Fibroblast of lung (primary cell): ENCODE measurements around the gene ZSCAN31. TPM values are rescaled to one million over a fixed set of nuclear protein-coding genes. Genes with fewer than 3 reads are reported as not detected.

ENCODE experiments used
- DNase-seq, 2 donors: peaks; one replicate each; pipeline versions ENCODE4 v3.0.0 to v3.0.0-alpha.2; 2010; ENCODE audit warnings: low read depth in 2 of 2
- H2AFZ ChIP-seq: 2 replicates; pipeline ENCODE4 v1.5.1; 2012; ENCODE audit warnings: low read length, control low read depth, inconsistent platforms
- H3K27ac ChIP-seq: 2 replicates; pipeline ENCODE4 v1.5.1; 2011; ENCODE audit warnings: low read length, control low read depth; ENCODE audit not compliant: insufficient read depth
- H3K27me3 ChIP-seq: 2 replicates; pipeline ENCODE4 v1.5.1; 2011; ENCODE audit warnings: mild to moderate bottlenecking, low read length; ENCODE audit not compliant: control insufficient read depth, insufficient read depth
- H3K36me3 ChIP-seq: 2 replicates; pipeline ENCODE4 v1.5.1; 2011; ENCODE audit warnings: low read length; ENCODE audit not compliant: control insufficient read depth, insufficient read depth
- H3K4me1 ChIP-seq: 2 replicates; pipeline ENCODE4 v1.5.1; 2011; ENCODE audit warnings: low read length; ENCODE audit not compliant: control insufficient read depth, insufficient read depth; ENCODE audit errors: extremely low read depth
- H3K4me2 ChIP-seq: 2 replicates; pipeline ENCODE4 v1.5.1; 2011; ENCODE audit warnings: low read length, control low read depth; ENCODE audit not compliant: insufficient read depth; ENCODE audit errors: extremely low read depth
- H3K4me3 ChIP-seq, 4 experiments: fragments of 200-600 bp in 1 of 4; sonication (generic) in 1 of 4; replicated peaks in 1 of 4; 2 replicates each; pipeline ENCODE4 v1.5.1; 2011 to 2016; ENCODE audit warnings: low read length in 4 of 4, low read depth in 3 of 4, mild to moderate bottlenecking in 3 of 4, control low read depth in 2 of 4, inconsistent platforms in 1 of 4, mixed read lengths in 1 of 4; ENCODE audit not compliant: insufficient read depth in 1 of 4; ENCODE audit errors: control extremely low read depth in 1 of 4
- H3K79me2 ChIP-seq: 2 replicates; pipeline ENCODE4 v1.5.1; 2012; ENCODE audit warnings: mild to moderate bottlenecking, low read length, inconsistent platforms; ENCODE audit not compliant: control insufficient read depth, insufficient read depth
- H3K9ac ChIP-seq: 2 replicates; pipeline ENCODE4 v1.5.1; 2011; ENCODE audit warnings: mild to moderate bottlenecking, low read length, control low read depth; ENCODE audit not compliant: insufficient read depth
- H3K9me3 ChIP-seq: 2 replicates; pipeline ENCODE4 v1.5.1; 2012; ENCODE audit warnings: low read depth, low read length; ENCODE audit not compliant: control insufficient read depth, insufficient read depth
- H4K20me1 ChIP-seq: 2 replicates; pipeline ENCODE4 v1.5.1; 2011; ENCODE audit warnings: low read length; ENCODE audit not compliant: control insufficient read depth, insufficient read depth; ENCODE audit errors: extremely low read depth
- EZH2 ChIP-seq: IDR thresholded peaks from 2 replicates; pipeline ENCODE4 v1.5.1; 2012; ENCODE audit warnings: low read length, control low read depth, mild to moderate bottlenecking; ENCODE audit errors: missing control alignments
- polyA plus RNA-seq, 2 donors: library from polyadenylated mRNA; depleted of rRNA in 1 of 2; stranded (reverse) in 1 of 2; unstranded in 1 of 2; fragments of >200 nt; gene quantifications; 2 replicates each; pipeline ENCODE4 v1.2.1, GENCODE V29; 2011 to 2012; ENCODE audit warnings: missing spikeins in 1 of 2
- total RNA-seq: library from RNA; depleted of rRNA; stranded (reverse); fragments of >200 nt; gene quantifications from 2 replicates; pipeline ENCODE4 v1.2.1, GENCODE V29; 2014
- TF ChIP-seq, protein P1 (sequence below), 2 donors: IDR thresholded peaks in 1 of 2; conservative IDR thresholded peaks in 1 of 2; 1 replicate in 1 of 2; 2 replicates in 1 of 2; pipeline ENCODE4 v1.5.1; 2011 to 2012; ENCODE audit warnings: low read length in 2 of 2, control low read depth in 1 of 2, inconsistent platforms in 1 of 2, low read depth in 1 of 2, mild to moderate bottlenecking in 1 of 2

The ZSCAN31 gene
- total and polyA plus RNA-seq, 2 donors (not counting 1 experiment from before 2014, with no cell fraction given), result 2.9 to 5.0 TPM

DNA sequence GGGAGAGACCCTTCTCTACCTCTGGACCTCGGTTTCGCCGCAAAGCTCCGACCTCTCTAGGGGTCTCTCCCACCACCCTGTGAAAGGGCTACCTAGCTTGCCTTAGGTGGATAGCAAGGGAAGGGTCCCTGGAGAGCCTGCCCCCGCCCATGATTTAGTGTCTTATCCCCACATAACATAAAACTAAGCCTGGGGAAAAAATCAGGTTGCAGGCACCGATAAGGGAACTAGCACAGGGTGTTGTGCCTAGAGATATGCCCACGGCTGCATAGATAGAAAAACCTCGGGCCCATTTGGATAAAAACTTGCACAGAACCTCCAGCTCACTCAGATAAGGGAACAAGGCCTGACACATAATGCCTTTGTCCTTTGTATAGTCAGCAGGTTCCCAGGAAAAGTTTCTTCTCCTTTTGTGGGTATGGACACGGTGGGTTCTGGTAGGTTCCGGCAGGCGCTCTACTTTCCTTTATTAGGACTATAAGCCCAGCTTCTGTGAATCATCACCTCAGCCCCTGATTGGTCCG lies 846 bp downstream of the ZSCAN31 start:
- Histone ChIP-seq H3K4me3 (peak overlapping the region; percentile 35 to 84 (median 61)), H3K27me3 (no peaks in the 10 kb centered on the region), H3K4me2 (peak overlapping the region; percentile 66), H3K9me3 (no peaks in the 10 kb centered on the region), H3K9ac (no peak overlapping the region), H3K36me3 (no peaks in the 10 kb centered on the region), H4K20me1 (no peaks in the 10 kb centered on the region), H2AFZ (peak overlapping the region; percentile 65), H3K79me2 (no peaks in the 10 kb centered on the region), H3K4me1 (peaks cover 8% of the 10 kb centered on the region), H3K27ac (peak overlapping the region; percentile 42)
- TF ChIP-seq EZH2, result no peak
- TF ChIP-seq, protein P1, sequence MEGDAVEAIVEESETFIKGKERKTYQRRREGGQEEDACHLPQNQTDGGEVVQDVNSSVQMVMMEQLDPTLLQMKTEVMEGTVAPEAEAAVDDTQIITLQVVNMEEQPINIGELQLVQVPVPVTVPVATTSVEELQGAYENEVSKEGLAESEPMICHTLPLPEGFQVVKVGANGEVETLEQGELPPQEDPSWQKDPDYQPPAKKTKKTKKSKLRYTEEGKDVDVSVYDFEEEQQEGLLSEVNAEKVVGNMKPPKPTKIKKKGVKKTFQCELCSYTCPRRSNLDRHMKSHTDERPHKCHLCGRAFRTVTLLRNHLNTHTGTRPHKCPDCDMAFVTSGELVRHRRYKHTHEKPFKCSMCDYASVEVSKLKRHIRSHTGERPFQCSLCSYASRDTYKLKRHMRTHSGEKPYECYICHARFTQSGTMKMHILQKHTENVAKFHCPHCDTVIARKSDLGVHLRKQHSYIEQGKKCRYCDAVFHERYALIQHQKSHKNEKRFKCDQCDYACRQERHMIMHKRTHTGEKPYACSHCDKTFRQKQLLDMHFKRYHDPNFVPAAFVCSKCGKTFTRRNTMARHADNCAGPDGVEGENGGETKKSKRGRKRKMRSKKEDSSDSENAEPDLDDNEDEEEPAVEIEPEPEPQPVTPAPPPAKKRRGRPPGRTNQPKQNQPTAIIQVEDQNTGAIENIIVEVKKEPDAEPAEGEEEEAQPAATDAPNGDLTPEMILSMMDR (conservative IDR thresholded peaks at IDR 0.05 in 1 of 2, IDR thresholded peaks at IDR 0.05 in 1 of 2; ENCODE audit: low read depth in 1 of 2, low read length in 2 of 2), result no peak
- no peak for DNase-seq

DNA sequence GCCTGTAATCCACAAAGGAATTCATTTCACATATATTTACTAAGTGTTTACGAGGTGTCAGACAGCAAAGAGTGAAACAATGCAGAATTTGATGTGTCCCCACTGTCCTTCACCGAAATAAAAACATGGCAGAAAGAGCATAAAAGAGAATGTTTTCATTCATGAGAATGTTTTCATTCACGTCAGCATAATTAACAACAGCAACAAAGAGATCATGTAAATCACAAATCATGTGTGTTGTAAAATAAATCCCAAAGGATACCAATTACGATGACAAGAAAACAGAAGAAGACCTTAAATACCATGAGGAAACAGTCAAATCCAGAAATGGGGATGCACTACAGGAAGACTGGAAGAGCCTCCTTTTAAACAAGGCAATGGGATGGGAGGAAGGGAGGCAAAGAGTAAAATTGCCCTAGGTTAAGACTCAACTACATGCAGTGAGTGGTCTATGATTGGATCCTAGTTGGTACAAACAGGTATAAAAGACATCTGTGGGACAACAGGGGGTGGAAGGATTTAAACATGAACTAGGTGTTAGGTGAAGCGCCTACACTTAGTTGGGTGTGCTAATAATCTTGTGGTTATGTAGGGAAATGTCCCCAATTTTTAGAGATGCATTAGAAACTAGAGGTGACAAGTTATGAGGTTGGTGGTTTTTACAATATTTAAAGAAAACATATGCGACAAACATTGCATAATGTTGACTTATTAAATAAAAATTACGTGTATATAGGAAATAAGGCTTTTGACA lies 1.5 kb downstream of the ZSCAN31 start:
- H3K27me3 ChIP-seq, result no peaks in the 10 kb centered on the region
- DNase-seq, result no peak
- H4K20me1 ChIP-seq, result no peaks in the 10 kb centered on the region
- H3K4me3 ChIP-seq, result no peak overlapping the region
- TF ChIP-seq, protein P1 (conservative IDR thresholded peaks at IDR 0.05 in 1 of 2, IDR thresholded peaks at IDR 0.05 in 1 of 2; ENCODE audit: low read depth in 1 of 2, low read length in 2 of 2), result no peak
- no peak for TF ChIP-seq EZH2
- H3K9me3 ChIP-seq, result no peaks in the 10 kb centered on the region
- peaks cover 8% of the 10 kb centered on the region for H3K4me1 ChIP-seq
- no peak overlapping the region for H3K9ac ChIP-seq
- H3K27ac ChIP-seq, result no peak overlapping the region
- no peaks in the 10 kb centered on the region for H3K79me2 ChIP-seq
- H2AFZ ChIP-seq, result no peak overlapping the region
- no peak overlapping the region for H3K4me2 ChIP-seq
- no peaks in the 10 kb centered on the region for H3K36me3 ChIP-seq

GRCh38 chr6:28333599-28334018 lies 2.3 kb downstream of the ZSCAN31 start:
- Histone ChIP-seq H3K4me3 (no peak overlapping the region), H4K20me1 (no peaks in the 10 kb centered on the region), H3K4me2 (no peak overlapping the region), H2AFZ (no peak overlapping the region), H3K4me1 (peaks cover 8% of the 10 kb centered on the region), H3K27me3 (no peaks in the 10 kb centered on the region), H3K27ac (no peak overlapping the region), H3K9me3 (no peaks in the 10 kb centered on the region), H3K79me2 (no peaks in the 10 kb centered on the region), H3K9ac (no peak overlapping the region), H3K36me3 (no peaks in the 10 kb centered on the region)
- no peak for DNase-seq
- TF ChIP-seq, protein P1 (conservative IDR thresholded peaks at IDR 0.05 in 1 of 2, IDR thresholded peaks at IDR 0.05 in 1 of 2; ENCODE audit: low read depth in 1 of 2, low read length in 2 of 2), result no peak
- TF ChIP-seq EZH2, result no peak
